Measurements from ENCODE around the gene SRPK2.

DNA sequence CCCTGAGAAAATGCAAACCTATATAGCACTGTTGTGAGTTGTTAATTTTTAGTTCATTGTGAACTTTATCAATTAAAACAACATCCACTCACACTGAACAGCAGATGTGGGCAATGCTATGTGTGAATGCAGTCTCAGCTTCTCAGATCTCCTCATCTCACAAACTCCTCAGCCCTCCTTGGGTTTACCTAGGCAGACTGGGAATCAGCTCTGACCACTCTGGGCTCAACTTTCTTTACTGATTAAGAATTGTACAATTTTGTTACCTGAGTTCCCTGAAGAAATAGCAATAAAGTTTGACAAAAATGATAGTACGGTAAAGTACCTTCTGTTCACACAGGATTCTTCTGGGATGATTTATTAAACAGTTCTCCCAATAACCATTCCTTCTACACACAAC lies 124.0 kb downstream of the SRPK2 start:
- TF ChIP-seq, protein P1, sequence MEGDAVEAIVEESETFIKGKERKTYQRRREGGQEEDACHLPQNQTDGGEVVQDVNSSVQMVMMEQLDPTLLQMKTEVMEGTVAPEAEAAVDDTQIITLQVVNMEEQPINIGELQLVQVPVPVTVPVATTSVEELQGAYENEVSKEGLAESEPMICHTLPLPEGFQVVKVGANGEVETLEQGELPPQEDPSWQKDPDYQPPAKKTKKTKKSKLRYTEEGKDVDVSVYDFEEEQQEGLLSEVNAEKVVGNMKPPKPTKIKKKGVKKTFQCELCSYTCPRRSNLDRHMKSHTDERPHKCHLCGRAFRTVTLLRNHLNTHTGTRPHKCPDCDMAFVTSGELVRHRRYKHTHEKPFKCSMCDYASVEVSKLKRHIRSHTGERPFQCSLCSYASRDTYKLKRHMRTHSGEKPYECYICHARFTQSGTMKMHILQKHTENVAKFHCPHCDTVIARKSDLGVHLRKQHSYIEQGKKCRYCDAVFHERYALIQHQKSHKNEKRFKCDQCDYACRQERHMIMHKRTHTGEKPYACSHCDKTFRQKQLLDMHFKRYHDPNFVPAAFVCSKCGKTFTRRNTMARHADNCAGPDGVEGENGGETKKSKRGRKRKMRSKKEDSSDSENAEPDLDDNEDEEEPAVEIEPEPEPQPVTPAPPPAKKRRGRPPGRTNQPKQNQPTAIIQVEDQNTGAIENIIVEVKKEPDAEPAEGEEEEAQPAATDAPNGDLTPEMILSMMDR (IDR thresholded peaks at IDR 0.05) = no peak
- TF ChIP-seq EP300 (IDR thresholded peaks at IDR 0.05) = no peak
- TF ChIP-seq POLR2A (IDR thresholded peaks at IDR 0.05) = no peak

Measured in ovary (tissue), 3 donors.